GM12801 (cell line): ENCODE measurements around the gene SHISA7.

Experiments
- TF ChIP-seq, protein P1 (sequence below): IDR thresholded peaks from one replicate; pipeline ENCODE4 v1.5.1; 2011; ENCODE audit warnings: control low read depth; ENCODE audit not compliant: insufficient read length; ENCODE audit errors: extremely low read depth

SHISA7 gene

GRCh38 chr19:55443045-55443823, at the start of gene SHISA7:
TSS of gene SHISA7 (minus strand) at chr19:55443300. CDS start at chr19:55442863, 437 bp downstream.
- TF ChIP-seq, protein P1, sequence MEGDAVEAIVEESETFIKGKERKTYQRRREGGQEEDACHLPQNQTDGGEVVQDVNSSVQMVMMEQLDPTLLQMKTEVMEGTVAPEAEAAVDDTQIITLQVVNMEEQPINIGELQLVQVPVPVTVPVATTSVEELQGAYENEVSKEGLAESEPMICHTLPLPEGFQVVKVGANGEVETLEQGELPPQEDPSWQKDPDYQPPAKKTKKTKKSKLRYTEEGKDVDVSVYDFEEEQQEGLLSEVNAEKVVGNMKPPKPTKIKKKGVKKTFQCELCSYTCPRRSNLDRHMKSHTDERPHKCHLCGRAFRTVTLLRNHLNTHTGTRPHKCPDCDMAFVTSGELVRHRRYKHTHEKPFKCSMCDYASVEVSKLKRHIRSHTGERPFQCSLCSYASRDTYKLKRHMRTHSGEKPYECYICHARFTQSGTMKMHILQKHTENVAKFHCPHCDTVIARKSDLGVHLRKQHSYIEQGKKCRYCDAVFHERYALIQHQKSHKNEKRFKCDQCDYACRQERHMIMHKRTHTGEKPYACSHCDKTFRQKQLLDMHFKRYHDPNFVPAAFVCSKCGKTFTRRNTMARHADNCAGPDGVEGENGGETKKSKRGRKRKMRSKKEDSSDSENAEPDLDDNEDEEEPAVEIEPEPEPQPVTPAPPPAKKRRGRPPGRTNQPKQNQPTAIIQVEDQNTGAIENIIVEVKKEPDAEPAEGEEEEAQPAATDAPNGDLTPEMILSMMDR: no peak

GRCh38 chr19:55492362-55492944, 49.4 kb upstream of the SHISA7 start:
- TF ChIP-seq, protein P1: no peak

- TF ChIP-seq, protein P1: no peak
Observed at GRCh38 chr19:55491546-55492360, 48.7 kb upstream of the SHISA7 start.

GRCh38 chr19:55490478-55491432, 47.7 kb upstream of the SHISA7 start:
- TF ChIP-seq, protein P1: no peak

DNA sequence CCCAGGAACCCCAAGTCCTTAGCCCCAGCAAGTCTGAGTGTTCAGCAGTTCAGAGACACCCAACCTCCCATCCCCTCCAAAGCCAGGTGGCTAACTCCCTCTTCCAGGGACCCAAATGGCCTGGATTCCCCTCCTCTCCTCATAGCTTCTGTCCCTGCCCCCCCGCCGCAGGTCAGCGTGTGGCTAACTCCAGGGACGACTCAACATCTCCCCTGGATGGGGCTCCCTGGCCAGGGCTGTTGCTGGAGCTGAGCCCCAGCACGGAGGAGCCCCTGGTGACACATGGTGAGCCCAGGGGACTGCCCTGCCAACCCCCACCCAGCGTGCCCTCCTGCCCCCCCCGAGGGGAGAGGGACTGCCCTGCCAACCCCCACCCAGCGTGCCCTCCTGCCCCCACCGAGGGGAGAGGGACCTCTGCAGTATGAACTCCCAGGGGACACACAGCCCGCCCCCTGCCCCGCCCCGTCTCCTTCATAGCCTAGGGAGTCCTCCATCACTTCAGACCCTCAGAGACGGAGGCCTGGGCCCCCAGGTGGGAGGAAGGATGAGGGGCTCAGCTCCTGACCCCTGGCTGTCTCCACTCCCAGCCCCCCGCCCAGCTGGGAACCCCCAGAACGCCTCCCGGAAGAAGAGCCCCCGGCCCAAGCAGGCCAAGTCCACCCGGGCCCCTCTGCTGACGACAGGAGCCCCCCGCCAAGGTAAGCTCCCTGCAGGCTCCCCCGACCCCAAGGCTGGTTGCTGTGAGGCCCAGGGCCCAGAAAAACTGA, 46.8 kb upstream of the SHISA7 start:
- TF ChIP-seq, protein P1: no peak

- TF ChIP-seq, protein P1: no peak
Observed at GRCh38 chr19:55488986-55489710, 46.0 kb upstream of the SHISA7 start.
